Muscle layer of colon (tissue), 2 donors: ENCODE data around the gene KLK5.

Experiments used
- H3K27ac ChIP-seq: one replicate; pipeline ENCODE4 v1.7.0; 2013; ENCODE audit warnings: low read depth, mild to moderate bottlenecking, low read length, moderate library complexity
- H3K27me3 ChIP-seq, 2 donors: one replicate each; pipeline ENCODE4 v1.7.0; 2013; ENCODE audit warnings: low read length in 2 of 2, mild to moderate bottlenecking in 2 of 2; ENCODE audit not compliant: insufficient read depth in 2 of 2, control insufficient read depth in 1 of 2
- H3K36me3 ChIP-seq: one replicate; pipeline ENCODE4 v1.7.0; 2013; ENCODE audit warnings: mild to moderate bottlenecking, low read length; ENCODE audit not compliant: insufficient read depth
- H3K4me1 ChIP-seq: one replicate; pipeline ENCODE4 v1.7.0; 2013; ENCODE audit warnings: mild to moderate bottlenecking, low read length; ENCODE audit not compliant: insufficient read depth
- H3K4me3 ChIP-seq, 2 donors: one replicate each; pipeline ENCODE4 v1.7.0; 2013; ENCODE audit warnings: low read length in 2 of 2, low read depth in 1 of 2, mild to moderate bottlenecking in 1 of 2, moderate library complexity in 1 of 2
- H3K9ac ChIP-seq: one replicate; pipeline ENCODE4 v1.7.0; 2013; ENCODE audit warnings: low read length
- H3K9me3 ChIP-seq: one replicate; pipeline ENCODE4 v1.7.0; 2013; ENCODE audit warnings: mild to moderate bottlenecking, low read length
- donor health status: abdominal sarcoma.
- donor health status: Adenocarcinoma of cecum.

The KLK5 gene

DNA sequence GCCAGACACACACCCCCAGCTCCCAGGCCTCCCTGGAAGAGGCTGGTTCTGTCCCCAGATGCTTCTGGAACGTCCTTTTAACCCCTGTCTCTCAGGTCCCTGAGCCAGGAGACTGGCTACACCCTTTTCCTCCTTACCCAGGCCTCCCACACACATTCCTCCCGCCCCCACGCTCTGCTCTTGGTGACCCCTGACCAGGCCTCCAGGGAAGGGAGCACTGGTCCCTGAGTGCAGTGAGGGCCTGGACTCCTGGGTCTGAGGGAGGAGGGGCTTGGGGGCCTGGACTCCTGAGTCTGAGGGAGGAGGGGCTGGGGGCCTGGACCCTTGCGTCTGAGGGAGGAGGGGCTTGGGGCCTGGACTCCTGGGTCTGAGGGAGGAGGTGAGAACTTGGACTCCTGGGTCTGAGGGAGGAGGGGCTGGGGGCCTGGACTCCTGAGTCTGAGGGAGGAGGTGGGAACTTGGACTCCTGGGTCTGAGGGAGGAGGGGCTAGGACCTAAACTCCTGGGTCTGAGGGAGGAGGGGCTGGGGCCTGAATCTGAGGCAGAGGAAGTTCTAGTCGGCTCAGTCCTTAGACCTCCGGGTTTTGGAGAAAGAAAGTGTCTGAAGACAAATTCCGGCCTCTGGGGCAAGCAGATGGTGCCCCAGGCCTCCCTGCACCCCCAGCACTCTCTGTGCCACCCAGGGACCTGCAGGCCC is 16.0 kb upstream of the KLK5 start:
- Histone ChIP-seq H3K9ac (no peak overlapping the region), H3K27ac (no peak overlapping the region), H3K27me3 (peaks cover 0 to 20% of the 10 kb centered on the region in 2 donors)

GRCh38 chr19:50967929-50968715 is 15.3 kb upstream of the KLK5 start:
- Histone ChIP-seq H3K27me3 (peaks cover 0 to 20% of the 10 kb centered on the region in 2 donors), H3K36me3 (no peaks in the 10 kb centered on the region), H3K4me1 (no peaks in the 10 kb centered on the region), H3K27ac (no peak overlapping the region), H3K9ac (no peak overlapping the region), H3K4me3 (no peak overlapping the region), H3K9me3 (no peaks in the 10 kb centered on the region)

More for the DNA sequence above, 16.0 kb upstream of the KLK5 start:
- Histone ChIP-seq H3K9me3 (no peaks in the 10 kb centered on the region), H3K36me3 (no peaks in the 10 kb centered on the region), H3K4me1 (no peaks in the 10 kb centered on the region), H3K4me3 (no peak overlapping the region)

- H3K27me3 ChIP-seq = peaks cover 0 to 13% of the 10 kb centered on the region in 2 donors
- no peaks in the 10 kb centered on the region for H3K4me1 ChIP-seq
- H3K27ac ChIP-seq = no peak overlapping the region
- no peak overlapping the region for H3K4me3 ChIP-seq
- no peaks in the 10 kb centered on the region for H3K36me3 ChIP-seq
- no peak overlapping the region for H3K9ac ChIP-seq
- H3K9me3 ChIP-seq = no peaks in the 10 kb centered on the region
These were observed 11.4 kb upstream of the KLK5 start for GRCh38 chr19:50964266-50964665.

DNA sequence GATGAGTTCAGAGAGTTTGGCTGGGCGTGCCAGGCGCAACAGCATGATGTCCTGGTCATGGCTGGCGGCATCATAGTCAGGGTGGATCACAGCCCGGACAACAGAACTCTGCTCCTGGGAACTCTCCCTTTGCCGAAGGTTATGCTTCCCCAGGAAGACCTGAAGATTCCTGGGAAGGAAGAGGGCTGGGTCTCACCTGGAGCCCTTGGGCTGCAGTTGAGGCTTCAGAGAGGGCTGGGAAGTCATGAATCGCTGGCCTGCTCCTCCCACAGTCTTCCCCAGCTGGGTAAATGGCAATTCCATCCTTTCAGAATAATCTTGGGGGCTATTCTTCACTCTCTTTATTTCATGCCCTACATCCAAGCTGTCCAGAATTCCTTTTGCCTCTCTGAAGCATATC is 10.5 kb upstream of the KLK5 start:
- H3K27ac ChIP-seq = no peak overlapping the region
- no peaks in the 10 kb centered on the region for H3K9me3 ChIP-seq
- H3K27me3 ChIP-seq = peaks cover 0 to 5% of the 10 kb centered on the region in 2 donors
- no peaks in the 10 kb centered on the region for H3K4me1 ChIP-seq
- H3K36me3 ChIP-seq = no peaks in the 10 kb centered on the region
- no peak overlapping the region for H3K9ac ChIP-seq
- no peak overlapping the region for H3K4me3 ChIP-seq

DNA sequence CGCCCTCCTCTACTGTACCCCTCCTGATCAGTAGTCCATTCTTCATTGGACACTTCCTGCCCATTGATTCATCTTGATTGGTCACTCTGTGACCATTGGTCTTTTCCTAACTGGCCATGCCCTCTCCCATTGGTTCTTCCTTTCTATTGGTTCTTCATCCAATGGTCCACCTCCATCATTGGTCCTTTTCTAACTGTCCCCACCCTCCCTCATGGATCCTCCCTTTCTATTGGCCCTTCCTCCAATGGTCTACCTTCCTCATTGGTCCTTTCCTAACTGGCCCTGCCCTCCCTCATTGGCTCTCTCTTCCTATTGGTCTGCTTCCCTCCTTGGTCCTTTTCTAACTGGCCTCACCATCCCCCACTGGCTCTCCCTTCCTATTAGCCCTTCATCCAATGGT is 9.4 kb upstream of the KLK5 start:
- Histone ChIP-seq H3K27me3 (no peaks in the 10 kb centered on the region), H3K27ac (no peak overlapping the region), H3K4me3 (no peak overlapping the region), H3K9me3 (no peaks in the 10 kb centered on the region), H3K36me3 (no peaks in the 10 kb centered on the region), H3K4me1 (no peaks in the 10 kb centered on the region), H3K9ac (no peak overlapping the region)

DNA sequence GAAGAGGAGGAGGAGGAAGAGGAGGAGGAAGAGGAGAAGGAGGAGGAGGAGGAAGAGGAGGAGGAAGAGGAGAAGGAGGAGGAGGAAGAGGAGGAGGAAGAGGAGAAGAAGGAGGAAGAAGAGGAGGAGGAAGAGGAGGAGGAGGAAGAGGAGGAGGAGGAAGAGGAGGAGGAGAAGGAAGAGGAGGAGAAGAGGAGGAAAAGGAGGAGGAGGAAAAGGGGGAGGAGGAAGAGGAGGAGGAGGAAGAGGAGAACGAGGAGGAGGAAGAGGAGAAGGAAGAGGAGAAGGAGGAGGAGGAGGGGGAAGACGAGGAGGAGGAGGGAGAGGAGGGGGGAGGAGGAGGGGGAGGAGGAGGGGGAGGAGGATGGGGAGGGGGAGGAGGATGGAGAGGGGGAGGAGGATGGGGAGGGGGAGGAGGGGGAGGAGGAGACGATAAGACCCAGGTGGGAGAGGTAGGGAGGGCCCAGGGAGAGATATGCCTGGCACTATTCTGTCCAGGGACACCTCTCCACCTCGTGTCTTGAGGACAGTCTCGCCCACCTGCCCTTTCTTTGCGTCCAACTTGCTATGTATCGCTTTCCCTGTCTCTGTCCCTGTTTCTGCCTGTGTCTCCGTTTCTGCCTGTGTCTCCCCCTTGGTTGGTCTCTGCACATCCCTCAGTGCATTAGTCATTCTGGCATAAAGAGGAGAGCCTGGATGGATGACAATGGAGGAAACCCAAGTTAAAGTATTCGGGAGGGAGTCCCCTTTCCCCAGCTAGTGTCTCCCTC is 7.1 kb upstream of the KLK5 start:
- H3K36me3 ChIP-seq = no peaks in the 10 kb centered on the region
- H3K9ac ChIP-seq = no peak overlapping the region
- no peaks in the 10 kb centered on the region for H3K9me3 ChIP-seq
- no peak overlapping the region for H3K27ac ChIP-seq
- peaks cover 0 to under 1% of the 10 kb centered on the region in 2 donors for H3K27me3 ChIP-seq
- no peak overlapping the region for H3K4me3 ChIP-seq
- H3K4me1 ChIP-seq = no peaks in the 10 kb centered on the region

DNA sequence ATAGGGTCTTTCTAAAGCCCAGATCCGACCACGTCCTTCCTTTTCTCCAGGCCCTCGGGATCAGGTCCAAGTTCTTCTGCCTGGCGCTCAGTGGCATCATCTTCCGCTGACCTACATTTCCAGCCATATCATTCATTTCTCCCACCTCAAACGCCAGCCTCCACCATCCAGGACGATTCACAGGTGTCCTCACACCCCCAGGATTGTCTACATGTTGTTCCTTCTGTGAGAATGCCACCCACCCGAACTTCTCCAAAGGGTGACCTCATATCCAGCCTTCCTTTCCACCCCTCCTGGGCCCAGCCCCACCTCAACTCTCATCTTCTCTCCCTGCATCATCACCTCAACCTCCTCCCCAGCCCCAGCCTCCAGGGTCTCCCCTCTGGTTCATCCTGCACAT is 4.7 kb upstream of the KLK5 start:
- Histone ChIP-seq H3K9ac (no peak overlapping the region), H3K27me3 (peaks cover 0 to 4% of the 10 kb centered on the region in 2 donors), H3K4me3 (no peak overlapping the region), H3K36me3 (no peaks in the 10 kb centered on the region), H3K4me1 (no peaks in the 10 kb centered on the region), H3K27ac (no peak overlapping the region), H3K9me3 (no peaks in the 10 kb centered on the region)

DNA sequence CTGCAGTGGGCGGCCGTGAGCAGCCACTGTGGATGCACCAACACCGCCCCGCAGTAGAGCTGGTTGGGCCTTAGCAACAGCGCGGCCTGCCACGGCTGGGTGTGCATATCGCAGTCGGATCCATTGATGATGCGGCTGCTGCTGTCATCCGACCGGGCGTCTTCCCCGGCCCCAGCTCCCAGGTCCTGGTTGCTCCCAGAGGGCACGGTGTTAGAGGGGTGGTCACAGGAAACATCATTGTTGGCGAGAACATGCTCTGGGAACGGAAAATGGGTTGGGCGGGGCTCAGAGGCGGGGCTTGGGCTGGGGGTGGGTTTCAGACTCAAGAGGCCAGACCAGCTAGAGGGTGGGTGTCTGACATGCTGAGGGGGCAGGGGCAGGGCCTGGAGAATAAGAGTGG is 3.0 kb downstream of the KLK5 start:
- Histone ChIP-seq H3K9me3 (no peaks in the 10 kb centered on the region), H3K36me3 (no peaks in the 10 kb centered on the region), H3K4me3 (no peak overlapping the region), H3K27me3 (peaks cover 0 to 3% of the 10 kb centered on the region in 2 donors), H3K4me1 (no peaks in the 10 kb centered on the region), H3K9ac (no peak overlapping the region), H3K27ac (no peak overlapping the region)

DNA sequence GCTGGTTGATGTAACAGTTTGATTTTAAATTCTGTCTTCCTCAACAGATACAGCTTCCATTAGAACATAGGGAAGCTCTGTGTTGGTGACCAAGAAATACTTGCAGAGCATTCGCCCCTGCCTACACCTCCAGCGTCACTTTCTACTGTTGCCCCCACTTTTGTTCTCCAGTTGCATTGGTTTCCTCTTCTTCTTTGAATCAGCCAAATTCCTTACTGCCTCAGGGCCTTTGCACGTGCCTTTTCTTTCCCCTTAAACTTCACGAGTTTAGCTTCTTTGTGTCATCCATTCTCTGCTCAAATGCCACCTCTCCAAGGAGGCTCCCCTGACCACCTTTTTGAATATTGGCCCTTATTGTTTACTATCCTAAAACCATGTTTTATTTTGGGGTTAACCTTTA is 5.7 kb downstream of the KLK5 start:
- H3K9me3 ChIP-seq = no peaks in the 10 kb centered on the region

GRCh38 chr19:50944795-50945194 is 8.0 kb downstream of the KLK5 start:
- Histone ChIP-seq H3K4me1 (no peaks in the 10 kb centered on the region), H3K27me3 (no peaks in the 10 kb centered on the region), H3K9ac (no peak overlapping the region), H3K4me3 (no peak overlapping the region), H3K9me3 (no peaks in the 10 kb centered on the region), H3K36me3 (no peaks in the 10 kb centered on the region), H3K27ac (no peak overlapping the region)

More for the DNA sequence above, 5.7 kb downstream of the KLK5 start:
- no peak overlapping the region for H3K9ac ChIP-seq
- H3K4me3 ChIP-seq = no peak overlapping the region
- no peaks in the 10 kb centered on the region for H3K27me3 ChIP-seq
- H3K4me1 ChIP-seq = no peaks in the 10 kb centered on the region
- no peaks in the 10 kb centered on the region for H3K36me3 ChIP-seq
- H3K27ac ChIP-seq = no peak overlapping the region

DNA sequence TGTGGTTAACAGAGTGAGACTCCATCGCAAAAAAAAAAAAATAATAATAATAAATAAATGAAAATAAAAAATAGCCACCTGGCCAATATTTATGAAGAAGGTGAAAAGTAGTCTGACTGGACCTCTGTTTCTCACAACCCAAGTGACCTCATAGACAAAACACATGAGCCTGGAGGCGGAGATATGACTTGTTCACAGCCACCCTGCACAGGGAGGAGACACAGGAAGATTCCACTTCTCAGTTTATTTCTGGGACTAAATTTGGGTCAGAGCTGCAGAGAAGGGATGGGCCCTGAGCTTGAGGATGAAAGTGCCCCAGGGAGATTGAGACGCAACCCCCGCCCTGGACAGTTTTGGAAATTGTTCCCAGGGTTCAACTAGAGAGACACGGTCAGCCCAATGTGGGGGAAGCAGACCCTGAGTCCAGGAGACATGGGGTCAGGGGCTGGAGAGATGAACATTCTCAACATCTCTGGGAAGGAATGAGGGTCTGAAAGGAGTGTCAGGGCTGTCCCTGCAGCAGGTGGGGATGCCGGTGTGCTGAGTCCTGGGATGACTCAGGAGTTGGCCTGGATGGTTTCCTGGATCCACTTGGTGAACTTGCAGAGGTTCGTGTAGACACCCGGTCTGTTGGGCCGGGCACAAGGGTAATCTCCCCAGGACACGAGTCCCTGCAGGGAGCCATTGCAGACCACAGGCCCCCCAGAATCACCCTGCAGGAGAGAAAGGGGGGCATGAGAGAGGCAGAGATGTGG is 9.6 kb downstream of the KLK5 start:
- no peak overlapping the region for H3K27ac ChIP-seq
- no peak overlapping the region for H3K9ac ChIP-seq
- H3K27me3 ChIP-seq = peaks cover 0 to 3% of the 10 kb centered on the region in 2 donors
- H3K36me3 ChIP-seq = no peaks in the 10 kb centered on the region
- H3K4me1 ChIP-seq = no peaks in the 10 kb centered on the region
- no peak overlapping the region for H3K4me3 ChIP-seq
- no peaks in the 10 kb centered on the region for H3K9me3 ChIP-seq
